Activated CD8-positive, alpha-beta memory T cell treated with anti-CD3 and anti-CD28 coated beads for 24 hours (primary cell): ENCODE data around the gene MAPKAPK2.

ENCODE experiments used
- DNase-seq: peaks from one replicate; pipeline ENCODE4 v3.0.0-alpha.2; 2020

Gene MAPKAPK2

DNA sequence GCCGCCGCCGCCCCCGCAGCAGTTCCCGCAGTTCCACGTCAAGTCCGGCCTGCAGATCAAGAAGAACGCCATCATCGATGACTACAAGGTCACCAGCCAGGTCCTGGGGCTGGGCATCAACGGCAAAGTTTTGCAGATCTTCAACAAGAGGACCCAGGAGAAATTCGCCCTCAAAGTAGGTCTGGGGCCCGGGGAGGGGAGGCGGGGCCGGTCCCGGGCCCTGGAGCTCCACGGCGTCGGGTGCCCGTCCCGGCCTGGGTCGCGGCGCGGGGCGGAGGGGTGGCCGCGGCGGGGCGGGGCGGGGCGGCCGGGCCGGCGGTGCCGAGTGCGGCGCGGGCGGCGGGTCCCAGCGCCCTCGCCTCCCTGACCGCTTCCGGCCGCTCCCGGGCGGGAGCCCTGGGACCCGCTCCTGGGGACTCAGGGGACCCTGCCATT lies 646 bp downstream of the MAPKAPK2 start:
- DNase-seq, result peak; percentile 76

DNA sequence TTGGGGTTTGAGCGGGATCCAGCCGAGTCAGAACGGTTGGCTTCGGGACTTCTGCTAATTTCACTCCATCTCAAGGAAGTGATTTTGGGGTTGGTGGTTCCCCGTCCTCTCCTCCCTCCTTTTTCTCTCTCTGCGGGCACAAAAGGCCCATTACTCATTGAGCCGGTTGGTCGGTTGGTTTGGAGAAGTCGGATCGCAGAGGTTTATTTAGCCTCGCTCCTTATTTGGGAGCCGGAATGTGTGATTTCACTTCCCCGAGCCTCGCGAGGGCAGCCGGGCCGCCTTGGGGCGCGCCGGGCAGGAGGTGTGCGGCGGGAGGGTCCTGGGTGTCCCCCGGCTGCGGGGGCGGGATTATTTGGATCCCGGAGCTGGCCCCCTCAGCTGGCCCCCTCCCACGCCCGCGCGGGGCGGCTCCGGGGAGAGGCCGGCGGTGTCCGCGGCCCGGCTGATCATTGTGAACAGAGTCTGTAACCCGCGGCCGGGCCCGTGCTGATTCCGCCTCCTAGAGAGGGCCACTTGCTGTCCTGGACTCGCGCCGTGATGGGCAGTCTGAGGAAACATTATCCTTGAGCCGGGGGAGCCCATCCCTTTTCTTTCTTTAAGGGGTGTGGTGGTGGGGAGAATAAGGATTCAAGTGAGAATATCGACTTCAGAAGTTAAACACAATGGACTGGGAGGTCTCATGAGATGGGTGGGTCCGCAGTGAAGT lies 1.2 kb downstream of the MAPKAPK2 start:
- peak; percentile 73 for DNase-seq

DNA sequence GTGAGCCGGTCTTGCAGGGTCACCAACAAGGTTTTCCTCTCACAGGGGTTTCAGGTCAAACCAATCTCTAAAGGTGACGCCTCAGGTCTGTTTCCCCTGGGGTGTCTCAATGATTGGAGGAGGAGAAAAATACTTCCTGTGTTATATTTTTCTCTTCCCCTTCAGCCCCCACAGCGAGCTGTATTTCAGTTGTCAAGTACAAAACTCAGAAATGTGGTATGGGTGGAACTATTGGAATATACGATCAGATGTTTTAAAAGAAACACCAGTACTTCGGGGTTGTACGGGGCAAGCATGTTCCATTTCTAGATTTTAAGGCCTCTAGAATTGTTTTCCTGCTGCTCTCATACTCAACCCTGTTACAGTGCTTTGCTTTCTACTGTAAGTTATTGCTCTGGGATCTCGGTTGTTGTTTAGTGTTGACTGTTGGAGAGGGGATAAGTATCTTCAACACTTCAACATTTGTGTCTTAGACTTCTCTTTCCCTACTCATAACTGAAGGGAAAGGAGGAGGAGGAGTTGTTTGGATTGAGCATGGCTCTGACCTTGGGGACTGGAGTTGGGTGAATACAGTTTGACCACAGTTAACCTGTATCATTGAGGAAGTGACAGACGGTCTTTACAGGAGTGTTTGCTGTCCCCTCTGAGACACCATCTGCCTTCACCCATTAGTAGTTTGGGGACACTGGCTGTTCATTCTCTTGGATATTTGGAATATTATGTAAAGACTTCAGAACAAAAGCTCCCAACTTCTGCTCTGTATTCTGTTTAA lies 2.0 kb downstream of the MAPKAPK2 start:
- DNase-seq, result no peak

DNA sequence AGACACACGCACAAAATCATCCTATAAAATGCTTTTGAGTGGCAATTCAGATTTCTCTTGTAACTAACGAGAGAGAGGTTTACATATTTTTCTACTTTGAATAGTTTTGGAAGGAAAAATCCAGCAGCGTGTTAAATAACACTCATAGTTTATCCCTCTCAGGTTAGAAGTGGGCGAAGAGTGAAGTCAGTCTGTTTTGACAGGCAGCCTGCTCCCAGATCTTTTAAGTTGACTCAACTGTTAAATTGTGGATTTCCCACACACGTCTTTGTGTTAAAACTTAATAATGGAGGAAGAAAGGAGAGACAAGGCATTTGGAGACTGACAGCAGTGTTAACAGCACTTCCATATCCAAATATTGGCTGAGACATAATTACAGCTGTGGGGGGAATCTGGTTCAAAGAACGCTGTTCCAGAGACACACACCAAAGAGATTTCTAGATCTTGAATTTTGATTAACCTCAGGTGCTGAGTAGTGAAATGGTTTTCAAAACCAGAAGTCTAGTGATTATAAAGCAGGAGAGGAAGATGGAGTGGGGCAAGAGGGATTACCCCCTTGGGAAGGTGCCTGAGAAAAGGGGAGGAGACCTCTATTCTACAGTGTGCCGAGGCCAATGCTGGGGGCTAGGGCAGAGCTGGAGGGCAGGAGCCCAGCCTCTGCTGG lies 2.7 kb downstream of the MAPKAPK2 start:
- no peak for DNase-seq

DNA sequence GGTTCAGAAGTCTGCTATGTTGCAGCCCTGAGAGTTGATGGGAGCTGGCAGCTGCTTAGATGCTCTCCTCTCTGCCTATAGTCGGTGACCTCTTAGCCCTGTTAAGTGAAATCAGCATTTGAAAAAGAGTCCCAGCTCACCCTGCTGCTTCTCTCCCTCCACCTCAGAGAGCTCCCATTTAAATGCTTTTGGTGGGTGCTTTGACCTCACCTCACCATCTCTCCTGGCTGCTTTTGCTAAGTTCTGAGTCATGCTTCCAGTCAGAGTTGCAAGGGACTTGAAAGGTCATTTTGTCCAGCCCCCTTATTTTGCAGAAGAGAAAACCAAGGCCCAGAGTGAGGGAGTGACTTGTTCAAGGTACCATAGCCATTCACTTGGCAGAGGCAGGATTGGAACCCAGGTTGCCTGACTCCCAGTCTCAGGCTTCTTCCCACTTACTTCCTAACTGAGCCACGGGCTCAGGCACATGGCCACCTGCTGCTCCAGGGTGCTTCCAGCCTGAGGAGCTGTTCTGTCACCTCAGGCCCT lies 3.3 kb downstream of the MAPKAPK2 start:
- DNase-seq, result no peak

DNA sequence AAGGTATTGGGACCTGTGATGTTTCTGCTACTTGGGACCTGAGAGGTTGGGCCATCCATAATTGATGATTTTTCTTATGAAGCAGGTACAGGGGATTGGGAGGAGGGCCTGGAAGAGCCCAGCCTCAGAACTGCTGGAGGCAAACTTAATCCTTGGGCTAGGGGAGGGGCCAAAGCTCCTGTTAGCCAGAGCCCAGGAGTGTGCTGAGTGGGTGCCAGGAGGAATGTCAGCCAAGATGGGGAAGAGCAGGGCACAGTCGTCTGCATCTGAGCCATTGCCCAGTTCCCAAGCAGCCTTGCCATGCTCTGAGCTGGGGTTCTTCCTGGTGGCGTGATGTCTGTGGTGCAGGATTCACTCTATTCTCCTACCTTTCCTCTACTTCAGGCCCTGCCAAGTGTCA lies 5.8 kb downstream of the MAPKAPK2 start:
- DNase-seq, result no peak

DNA sequence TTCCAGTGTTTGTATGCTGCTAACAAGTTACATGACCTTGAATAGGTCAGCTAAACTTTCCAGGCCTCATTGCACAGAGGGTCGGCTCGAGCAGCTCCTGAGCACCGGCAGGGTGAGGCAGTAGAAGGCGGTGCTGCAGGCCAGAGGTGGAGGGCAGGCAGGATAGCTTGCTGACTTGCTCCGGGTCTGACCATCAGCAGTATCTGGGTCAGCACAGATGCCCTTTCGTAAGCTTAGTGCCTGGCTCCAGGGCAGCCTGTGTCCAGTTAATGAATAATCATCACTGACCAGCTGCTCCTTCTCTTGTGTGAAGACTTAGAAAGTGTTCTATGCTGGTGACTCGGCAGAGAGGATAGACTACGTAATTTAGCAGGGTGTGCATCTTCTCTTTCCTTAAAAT lies 6.9 kb downstream of the MAPKAPK2 start:
- DNase-seq, result no peak

DNA sequence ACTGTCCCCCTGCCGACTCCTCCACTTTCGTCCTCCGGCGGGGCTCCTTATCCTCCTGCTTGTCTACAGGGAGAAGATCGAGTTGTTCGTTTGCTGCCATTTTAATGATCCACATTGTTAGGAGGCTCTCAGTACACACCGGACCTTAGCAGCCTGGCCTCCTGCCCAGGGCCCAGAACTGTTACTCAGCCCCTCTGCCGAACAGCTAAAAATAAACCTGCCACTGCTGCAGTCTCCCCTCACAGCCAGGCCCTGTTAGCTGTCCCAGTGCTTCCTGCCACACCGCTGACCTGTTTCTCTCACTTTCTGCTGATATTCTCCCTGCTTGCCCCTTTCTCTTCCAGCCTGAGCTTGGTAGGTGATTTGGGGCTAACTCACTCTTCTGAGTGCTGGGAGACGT lies 8.3 kb downstream of the MAPKAPK2 start:
- DNase-seq, result no peak

DNA sequence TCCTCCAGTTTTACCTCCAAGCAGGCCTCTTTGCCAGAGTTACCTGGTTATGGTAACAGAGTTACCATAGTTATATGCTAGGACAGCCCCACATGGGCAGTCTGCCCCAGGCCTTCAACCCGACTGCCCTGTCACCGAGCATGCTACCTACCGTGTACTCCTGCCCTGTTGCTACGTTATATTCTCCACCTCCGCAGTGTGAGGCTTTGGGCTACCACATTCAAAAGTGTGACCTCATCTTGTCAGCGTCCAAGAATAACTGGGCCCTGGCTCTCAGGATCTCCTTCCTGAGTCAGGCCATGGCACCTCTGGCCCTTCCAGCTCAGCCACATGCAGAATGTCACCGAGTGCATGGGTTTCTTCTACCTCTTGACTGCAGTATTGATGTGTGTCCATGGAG lies 8.9 kb downstream of the MAPKAPK2 start:
- no peak for DNase-seq

DNA sequence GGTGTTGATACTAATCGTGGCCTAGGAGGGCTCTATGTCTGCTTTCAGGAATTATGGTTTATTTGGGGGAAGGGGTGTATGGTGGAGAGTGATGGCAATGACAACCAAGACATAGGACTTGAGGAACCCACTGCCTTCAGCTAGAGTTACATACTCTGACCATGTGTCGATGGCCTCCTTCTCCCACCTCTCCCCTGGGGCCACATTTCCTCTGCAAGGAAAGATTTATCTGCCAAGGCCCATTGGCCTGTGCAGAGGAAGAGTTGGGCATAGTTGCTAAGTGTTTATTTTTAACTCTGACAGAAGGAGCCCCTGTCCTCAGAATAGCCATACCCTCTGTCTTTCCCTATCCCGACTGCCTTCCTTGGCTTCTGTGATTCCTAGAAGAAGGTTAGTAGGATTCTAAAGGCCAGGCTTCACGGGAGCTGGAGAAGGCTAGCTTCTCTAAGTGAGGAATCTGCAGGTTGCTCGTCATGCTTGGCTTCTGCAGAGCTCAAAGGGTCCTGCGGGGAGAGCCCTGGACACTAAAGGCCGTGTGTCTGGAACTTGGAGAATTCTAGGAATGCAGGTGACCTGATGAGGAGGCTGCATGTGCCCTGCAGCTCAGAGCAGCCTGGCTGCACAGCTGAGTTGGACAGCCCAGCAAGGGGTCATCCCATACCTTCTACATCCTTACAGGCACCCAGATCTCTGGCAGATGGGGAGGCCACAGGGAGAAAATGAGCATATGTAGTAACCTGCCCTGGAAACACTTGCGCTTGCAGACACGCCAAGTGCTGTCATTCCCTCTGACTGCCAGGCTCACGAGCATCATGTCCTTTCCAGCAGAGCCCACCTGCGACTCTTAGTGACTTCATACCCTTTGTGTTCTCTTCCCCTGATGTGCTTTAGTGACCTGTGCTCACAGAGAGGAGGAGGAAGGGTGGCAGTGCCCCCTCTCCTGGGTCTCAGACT lies 9.7 kb downstream of the MAPKAPK2 start:
- no peak for DNase-seq

DNA sequence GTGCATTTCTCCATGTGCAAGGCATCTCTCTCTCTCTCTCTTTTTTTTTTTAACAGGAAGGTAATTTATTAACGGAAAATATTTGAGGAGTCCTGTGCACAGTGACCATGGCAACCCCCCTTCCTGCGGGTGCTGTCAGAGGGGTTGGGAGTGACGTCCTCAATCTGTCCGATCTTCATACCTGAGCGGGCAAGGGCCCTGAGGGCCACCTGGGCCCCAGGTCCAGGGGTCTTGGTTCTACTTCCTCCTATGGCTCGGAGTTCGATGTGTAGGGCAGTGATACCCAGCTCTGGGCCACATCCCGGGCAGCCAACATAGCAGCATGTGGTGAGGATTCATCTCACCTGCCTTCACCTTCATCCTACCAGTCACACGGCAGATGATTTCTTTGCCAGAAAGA lies 11.0 kb downstream of the MAPKAPK2 start:
- DNase-seq, result no peak

DNA sequence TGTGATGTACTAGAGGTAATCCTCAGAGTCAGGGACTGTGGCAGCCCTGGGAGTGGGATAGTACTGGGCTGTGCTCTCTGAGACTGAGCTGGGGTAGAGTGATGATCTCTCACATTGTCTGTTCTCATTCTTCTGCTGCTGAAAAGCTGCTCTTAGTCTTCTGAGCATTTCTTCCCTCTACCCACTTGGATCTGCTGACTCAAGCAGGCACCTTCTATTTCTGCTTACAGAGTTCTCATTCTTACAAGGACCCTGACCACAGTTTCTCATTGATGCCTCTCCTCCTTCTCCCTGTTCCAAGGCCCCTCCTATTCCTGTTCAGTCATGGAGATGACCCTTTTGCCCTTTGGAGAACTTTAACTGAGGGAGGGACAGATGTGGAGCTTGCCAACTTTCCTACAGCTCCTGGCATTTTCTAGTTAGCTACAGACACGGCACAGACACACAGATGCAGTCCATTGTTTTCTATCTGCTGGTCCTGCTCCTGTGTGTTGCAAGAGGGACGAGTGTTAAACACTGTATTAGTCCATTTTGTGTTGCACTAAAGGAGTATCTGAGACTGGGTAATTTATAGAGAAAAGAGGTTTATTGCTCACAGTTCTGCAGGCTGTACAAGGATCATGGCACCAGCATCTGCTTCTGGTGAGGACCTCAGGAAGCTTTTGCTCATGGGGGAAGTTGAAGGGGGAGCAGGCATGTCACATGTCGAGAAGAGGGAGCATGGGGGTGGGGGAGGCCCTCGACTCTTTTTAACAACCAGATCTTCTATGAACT lies 12.3 kb downstream of the MAPKAPK2 start:
- no peak for DNase-seq

DNA sequence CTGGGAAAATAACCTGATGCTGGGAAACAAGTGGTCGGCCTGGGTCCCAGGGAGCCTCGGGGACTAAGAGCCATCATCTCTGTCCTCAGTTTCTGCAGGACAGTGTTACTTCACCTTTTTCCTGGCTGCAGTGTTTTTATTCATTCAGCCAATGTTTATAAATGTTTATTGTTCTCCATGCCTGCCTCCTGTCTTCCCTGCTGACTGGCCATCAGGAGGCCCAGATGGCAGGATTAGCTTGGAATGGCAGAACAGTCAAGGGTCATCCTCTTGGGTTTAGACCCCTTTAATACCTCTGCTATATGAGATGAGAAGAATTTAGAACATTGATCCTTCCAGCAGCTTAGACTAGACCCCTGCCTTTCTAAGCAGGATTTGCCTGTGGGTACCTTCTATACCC lies 13.3 kb downstream of the MAPKAPK2 start:
- no peak for DNase-seq

DNA sequence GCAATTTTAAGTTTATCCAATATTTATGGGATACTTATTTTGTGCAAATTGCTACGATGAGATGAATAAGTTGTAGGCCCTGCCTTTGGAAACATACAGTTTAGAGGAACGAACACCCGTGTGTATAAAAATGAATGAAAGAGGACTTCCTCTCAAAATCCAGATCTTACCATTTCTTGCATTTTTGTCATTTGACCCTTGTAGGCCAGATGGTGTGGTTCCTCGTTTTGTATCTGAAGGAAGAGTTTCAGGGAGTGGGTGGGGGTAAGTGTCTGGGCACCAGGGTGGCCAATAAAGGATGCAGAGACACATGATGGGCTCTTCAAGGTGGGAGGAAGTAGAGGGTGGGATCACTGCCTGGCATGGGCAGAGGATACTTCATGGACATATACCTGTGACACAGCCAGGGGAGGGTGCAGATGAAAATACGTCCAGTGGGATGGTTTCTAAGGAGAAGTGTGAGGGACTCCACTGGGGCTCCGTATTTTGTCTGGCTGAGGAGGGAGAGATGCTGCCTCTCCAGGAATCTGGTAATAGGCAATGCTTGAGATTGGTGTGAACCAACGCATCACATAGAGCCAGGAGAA lies 14.4 kb downstream of the MAPKAPK2 start:
- DNase-seq, result no peak

DNA sequence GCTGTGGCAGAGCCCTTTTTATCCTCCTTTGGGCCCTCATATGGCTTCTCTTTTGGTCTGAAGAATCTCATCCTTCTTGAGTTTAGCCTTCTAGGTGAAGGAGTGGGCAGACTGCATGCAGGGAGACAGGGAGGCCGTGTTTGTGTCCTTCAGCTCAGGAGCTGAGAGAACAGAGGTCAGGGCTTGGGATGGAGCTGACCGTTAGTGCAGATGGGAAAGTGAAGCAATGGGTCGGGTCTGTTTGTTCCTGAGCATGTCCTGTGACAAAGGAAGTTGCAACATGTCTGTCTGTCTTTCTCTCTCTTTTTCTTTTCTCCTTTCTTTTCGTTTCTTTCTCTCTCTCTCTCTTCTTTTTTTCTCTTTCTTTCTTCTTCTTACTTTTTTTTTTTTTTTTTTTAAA lies 14.9 kb downstream of the MAPKAPK2 start:
- DNase-seq, result no peak

DNA sequence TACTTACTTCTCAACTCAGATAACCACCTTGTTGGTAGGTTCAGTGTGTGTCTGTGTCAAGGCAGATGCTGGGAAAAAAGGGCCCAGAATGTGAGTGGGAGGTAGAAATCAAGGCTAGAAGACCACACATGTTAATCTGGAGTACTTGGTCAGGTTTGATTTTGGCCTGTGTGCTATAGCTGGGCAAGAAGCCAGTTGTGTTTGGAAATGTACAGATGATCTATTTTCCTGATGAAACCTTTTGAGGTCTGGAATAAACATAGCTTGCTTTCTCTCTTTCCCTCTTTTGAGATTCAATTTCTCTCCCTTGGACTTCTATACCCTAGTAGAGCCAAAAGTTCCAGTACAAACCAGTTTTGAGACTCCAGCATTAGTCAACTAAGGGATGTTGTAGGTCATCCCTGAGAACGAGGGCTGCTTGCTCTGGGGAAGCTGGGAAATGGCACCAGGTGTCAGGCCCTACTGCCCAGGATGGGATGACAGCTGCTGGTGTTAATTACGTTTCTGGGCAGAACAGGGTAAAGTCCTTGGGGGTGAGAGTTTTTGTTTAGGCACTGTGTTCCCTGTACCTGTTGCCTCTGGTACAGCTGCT lies 15.8 kb downstream of the MAPKAPK2 start:
- no peak for DNase-seq

DNA sequence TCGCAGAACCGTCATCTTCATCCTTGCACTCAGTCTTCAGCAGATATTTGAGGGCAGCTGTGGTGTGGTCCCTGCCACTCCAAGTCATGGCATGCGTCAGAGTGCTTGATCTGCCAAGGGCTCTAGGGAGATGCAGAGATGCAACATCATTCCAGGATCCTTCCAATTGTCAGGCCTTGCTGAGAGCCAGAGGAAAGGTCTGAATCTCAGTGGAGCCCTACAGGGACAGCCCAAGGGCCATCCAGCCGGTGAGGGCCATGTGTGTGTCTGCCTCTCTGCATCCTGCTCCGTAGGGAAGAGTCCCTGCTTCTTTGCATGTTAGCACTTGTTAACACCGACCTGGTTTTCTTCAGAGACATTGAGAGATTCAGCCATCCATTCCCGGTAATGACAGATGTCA lies 17.6 kb downstream of the MAPKAPK2 start:
- DNase-seq, result no peak

DNA sequence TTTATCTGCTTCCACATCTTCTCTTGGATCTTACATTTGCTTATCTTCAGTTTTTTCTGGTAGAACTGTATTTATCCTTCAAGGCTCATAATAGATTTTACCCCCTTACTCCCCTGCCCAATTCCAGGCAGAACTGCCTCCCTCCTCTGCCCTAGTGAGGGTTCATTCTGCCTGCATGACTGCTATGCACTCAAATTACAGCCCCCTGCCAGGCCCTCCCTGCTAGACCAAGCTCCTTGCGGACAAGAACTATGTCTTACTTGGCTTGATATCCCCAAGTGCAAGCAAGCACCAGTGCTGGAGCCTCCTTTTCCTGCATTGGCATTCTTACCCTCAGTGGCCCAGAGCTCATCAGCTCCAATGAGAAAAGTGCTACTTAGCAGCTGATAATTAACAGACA lies 18.1 kb downstream of the MAPKAPK2 start:
- no peak for DNase-seq

DNA sequence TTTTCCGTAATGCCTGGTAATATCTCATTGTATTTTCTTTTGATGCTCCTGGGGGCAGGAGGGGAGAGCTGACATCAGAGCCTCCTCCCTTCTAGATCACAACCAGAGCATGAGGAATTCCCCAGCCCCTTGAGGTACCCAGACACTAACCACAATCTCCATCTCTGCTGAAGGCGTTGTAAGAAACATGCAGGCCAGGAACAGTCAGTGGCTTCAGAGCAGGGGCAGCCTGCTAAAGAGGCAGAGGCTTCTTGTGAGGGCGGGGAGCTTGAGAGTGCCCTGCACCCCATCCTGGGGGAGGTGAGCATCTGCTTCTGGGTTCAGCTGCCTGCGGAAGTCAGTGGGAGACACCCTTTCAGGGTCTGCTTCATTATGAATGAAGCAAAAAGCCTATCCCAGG lies 19.0 kb downstream of the MAPKAPK2 start:
- peak; percentile 80 for DNase-seq

DNA sequence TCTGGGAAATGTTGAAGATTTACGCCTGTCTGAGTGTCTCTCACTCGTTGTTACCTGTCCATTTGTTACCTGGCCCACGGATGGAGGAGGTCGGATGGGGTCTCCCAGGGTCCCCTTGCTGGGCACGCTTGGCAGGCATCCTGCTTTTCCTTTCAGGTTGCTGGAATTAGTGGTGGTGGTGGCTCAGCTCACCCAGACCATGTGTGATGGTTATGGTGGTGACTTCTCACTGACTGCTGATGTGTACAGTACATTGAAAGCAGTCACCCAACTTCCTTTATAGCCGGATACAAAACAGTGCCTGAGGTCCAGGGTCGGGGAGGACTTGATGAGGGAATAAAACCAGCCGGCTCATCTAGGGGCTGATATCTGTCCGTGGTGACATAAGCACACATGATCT lies 19.5 kb downstream of the MAPKAPK2 start:
- DNase-seq, result no peak

DNA sequence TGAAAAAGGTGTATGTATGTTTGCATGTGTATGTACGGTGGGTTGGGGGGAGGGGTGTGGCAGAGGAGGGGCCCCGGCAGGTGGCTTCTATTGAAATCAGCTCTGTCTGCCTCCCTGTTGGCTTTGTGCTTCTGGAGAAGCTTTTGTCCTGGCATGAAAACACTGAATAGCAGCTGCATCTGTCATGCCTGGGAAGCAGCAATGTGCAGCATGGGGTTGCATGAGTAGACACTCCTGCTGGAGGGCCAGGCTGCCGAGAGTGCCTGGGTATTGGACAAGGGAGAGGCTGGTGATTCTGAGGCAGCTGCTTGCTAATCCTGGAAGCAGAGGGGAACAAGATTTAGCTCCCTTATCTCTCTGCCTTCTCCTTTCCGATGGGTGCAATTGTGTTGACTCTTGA lies 20.5 kb downstream of the MAPKAPK2 start:
- DNase-seq, result no peak
